GM21723 (cell line): Measurements from ENCODE around the gene LNPEP.

Experiments
- ATAC-seq: cut with Tn5 transposase; IDR thresholded peaks from one replicate; pipeline ENCODE4 v1.9.1; 2021; ENCODE audit warnings: mild to moderate bottlenecking, moderate library complexity; ENCODE audit not compliant: unreplicated experiment

The LNPEP gene

GRCh38 chr5:96935559-96936430, at the start of gene LNPEP:
TSS of gene LNPEP (plus strand) at chr5:96936080. CDS start at chr5:96936156, 76 bp downstream.
- peak; percentile 60 for ATAC-seq

GRCh38 chr5:96893342-96893741, 42.5 kb upstream of the LNPEP start:
- no peak for ATAC-seq

GRCh38 chr5:96896276-96896675, 39.6 kb upstream of the LNPEP start:
- peak; percentile 83 for ATAC-seq

- ATAC-seq, result peak; percentile 94
Observed at GRCh38 chr5:96896806-96897205, 39.1 kb upstream of the LNPEP start.

- no peak for ATAC-seq
Observed at GRCh38 chr5:96901384-96901783, 34.5 kb upstream of the LNPEP start.

GRCh38 chr5:96901841-96902240, 34.0 kb upstream of the LNPEP start:
- no peak for ATAC-seq

GRCh38 chr5:96902876-96903275, 33.0 kb upstream of the LNPEP start:
- no peak for ATAC-seq

GRCh38 chr5:96903300-96903699, 32.6 kb upstream of the LNPEP start:
- ATAC-seq, result no peak

- ATAC-seq, result no peak
Observed at GRCh38 chr5:96904054-96904931, 31.6 kb upstream of the LNPEP start.

- ATAC-seq, result no peak
Observed at GRCh38 chr5:96905864-96906263, 30.0 kb upstream of the LNPEP start.

GRCh38 chr5:96909003-96909402, 26.9 kb upstream of the LNPEP start:
- no peak for ATAC-seq

- no peak for ATAC-seq
Observed at GRCh38 chr5:96909435-96909834, 26.4 kb upstream of the LNPEP start.

GRCh38 chr5:96911139-96911538, 24.7 kb upstream of the LNPEP start:
- no peak for ATAC-seq

GRCh38 chr5:96913233-96913632, 22.6 kb upstream of the LNPEP start:
- no peak for ATAC-seq

GRCh38 chr5:96919754-96920197, 16.1 kb upstream of the LNPEP start:
- peak; percentile 70 for ATAC-seq

- ATAC-seq, result no peak
Observed at GRCh38 chr5:96920744-96921355, 15.0 kb upstream of the LNPEP start.

- no peak for ATAC-seq
Observed at GRCh38 chr5:96922499-96923244, 13.2 kb upstream of the LNPEP start.

- no peak for ATAC-seq
Observed at GRCh38 chr5:96924016-96924443, 11.8 kb upstream of the LNPEP start.

GRCh38 chr5:96926276-96926675, 9.6 kb upstream of the LNPEP start:
- ATAC-seq, result no peak

- ATAC-seq, result no peak
Observed at GRCh38 chr5:96927008-96927407, 8.9 kb upstream of the LNPEP start.
